H7 (cell line): Measurements from ENCODE around the gene ADSS1. TPM values are rescaled to one million over a fixed set of nuclear protein-coding genes. Genes with fewer than 3 reads are reported as not detected.

Experiments
- DNase-seq: peaks from one replicate; pipeline ENCODE4 v3.0.0; 2012
- H3K27me3 ChIP-seq: 2 replicates; pipeline ENCODE4 v1.6.0; 2011; ENCODE audit warnings: mild to moderate bottlenecking, low read length; ENCODE audit not compliant: control insufficient read depth, insufficient read depth
- H3K36me3 ChIP-seq: replicated peaks from 2 replicates; pipeline ENCODE4 v1.5.1; 2011; ENCODE audit warnings: low read length; ENCODE audit not compliant: control insufficient read depth, insufficient read depth
- H3K4me3 ChIP-seq: 2 replicates; pipeline ENCODE4 v1.5.1; 2011; ENCODE audit warnings: low read depth, mild to moderate bottlenecking, control low read depth, low read length, moderate library complexity; ENCODE audit not compliant: insufficient read depth
- total RNA-seq: library from RNA; depleted of rRNA; stranded (reverse); fragments of >200 nt; shearing (Covaris generic); gene quantifications from 2 replicates; pipeline ENCODE4 v1.2.3, GENCODE V29; 2014

Gene ADSS1
- total RNA-seq, 1 experiment from 2014 or later, result 10.3 TPM

DNA sequence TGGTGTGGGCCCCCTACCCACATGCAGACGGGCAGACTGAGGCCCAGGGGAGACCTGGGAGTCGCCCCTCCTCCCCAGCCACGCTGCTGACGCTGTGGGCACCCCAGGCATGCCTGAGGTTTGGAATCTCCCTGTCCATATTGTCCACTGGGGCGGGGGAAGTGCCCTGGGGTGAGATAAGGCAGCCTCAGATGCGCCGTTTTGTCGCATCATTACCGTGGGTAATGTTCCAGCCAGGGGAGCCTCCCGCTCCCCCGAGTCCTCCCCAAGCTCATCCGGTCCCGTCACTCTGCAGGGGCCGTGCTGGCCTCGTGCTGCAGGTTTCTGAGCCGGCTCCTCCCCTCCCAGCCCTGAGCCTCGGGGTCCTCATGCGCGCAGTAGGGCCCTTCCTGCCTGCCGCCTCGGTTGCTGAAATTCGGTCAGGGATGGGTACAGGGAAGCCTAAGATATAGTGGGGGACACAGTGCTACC lies 23.2 kb upstream of the ADSS1 start:
- DNase-seq, result peak; percentile 81
- no peak overlapping the region for H3K4me3 ChIP-seq
- H3K27me3 ChIP-seq, result no peaks in the 10 kb centered on the region
- H3K36me3 ChIP-seq, result peaks cover 16% of the 10 kb centered on the region

DNA sequence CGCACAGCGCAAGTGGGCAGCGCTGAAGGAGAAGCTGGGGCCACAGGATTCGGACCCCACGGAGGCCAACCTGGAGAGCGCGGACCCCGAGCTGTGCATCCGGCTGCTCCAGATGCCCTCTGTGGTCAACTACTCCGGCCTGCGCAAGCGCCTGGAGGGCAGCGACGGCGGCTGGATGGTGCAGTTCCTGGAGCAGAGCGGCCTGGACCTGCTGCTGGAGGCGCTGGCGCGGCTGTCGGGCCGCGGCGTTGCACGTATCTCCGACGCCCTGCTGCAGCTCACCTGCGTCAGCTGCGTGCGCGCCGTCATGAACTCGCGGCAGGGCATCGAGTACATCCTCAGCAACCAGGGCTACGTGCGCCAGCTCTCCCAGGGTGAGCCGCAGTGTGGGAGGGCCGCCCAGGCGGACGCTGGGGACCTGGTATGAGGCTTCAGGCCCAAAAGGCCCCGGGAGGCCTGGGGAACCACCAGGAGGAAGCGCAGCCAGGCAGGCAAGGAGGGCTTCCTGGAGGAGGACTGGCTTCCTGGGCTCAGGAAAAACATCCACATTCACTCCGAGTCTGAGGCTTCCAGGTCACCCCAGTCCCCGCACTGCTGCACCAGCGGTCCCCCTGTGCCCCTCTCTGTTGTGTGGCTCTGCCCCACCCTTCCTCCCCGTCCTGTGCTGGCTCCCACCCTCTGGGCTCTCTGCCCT lies 22.5 kb upstream of the ADSS1 start:
- Histone ChIP-seq H3K27me3 (no peaks in the 10 kb centered on the region), H3K36me3 (peaks cover 15% of the 10 kb centered on the region)

DNA sequence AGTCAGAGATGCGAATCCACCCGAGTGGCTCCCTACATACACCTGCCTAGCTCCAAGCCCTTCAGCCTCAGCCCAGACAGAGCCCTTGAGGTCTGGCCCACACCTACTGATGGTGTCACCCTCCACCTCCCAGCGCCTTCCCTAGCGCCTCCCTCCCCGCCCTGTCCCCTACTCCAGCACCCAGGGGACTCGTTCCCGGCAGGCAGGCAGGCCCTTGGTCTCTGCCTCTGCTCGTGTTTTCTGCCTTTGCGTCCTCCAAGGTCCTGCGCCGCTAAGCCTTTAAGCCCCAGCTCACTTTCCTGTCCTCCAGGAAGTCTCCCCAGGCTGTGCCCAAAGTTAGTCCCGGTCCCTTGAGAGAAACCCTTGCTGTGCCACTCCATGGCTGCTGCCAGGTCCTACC lies 21.9 kb upstream of the ADSS1 start:
- peaks cover 15% of the 10 kb centered on the region for H3K36me3 ChIP-seq
- DNase-seq, result no peak
- no peaks in the 10 kb centered on the region for H3K27me3 ChIP-seq
- H3K4me3 ChIP-seq, result no peak overlapping the region

More for the DNA sequence above, 22.5 kb upstream of the ADSS1 start:
- no peak overlapping the region for H3K4me3 ChIP-seq
- DNase-seq, result no peak

DNA sequence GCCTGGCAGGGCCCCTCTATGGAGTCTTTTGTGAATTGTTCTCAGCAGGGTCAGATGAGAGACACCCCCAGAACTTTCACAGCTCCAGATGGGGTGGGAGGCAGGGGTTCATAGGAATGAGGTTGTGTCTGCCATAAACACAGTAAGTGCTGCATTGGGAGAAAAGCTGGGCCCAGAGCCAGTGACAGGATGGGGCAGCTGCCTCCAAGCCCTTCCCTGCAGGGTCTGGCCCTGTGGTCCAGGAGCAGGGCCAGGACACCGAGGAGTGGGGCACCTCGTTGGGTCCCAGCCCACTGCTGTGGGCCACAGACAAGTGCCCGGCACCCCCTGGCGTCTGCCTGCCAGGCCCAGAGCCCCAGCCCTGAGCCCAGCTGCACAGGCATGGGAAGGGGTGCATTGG lies 21.4 kb upstream of the ADSS1 start:
- Histone ChIP-seq H3K27me3 (no peaks in the 10 kb centered on the region), H3K4me3 (no peak overlapping the region), H3K36me3 (peaks cover 15% of the 10 kb centered on the region)
- no peak for DNase-seq

DNA sequence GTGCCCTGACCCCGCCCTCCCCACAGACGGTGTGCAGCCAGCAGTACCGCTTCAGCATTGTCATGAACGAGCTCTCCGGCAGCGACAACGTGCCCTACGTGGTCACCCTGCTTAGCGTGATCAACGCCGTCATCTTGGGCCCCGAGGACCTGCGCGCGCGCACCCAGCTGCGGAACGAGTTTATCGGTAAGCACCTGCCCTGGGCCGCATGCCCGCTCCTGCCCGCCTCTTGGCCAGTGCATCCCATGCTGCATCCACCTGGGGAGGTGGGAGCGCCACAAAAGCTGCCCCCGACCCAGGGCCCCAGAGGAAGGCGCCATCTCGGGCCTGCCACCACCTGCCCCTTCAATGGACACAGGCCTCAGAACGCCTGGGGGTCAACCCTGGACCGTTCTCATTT lies 20.8 kb upstream of the ADSS1 start:
- no peaks in the 10 kb centered on the region for H3K27me3 ChIP-seq
- peaks cover 15% of the 10 kb centered on the region for H3K36me3 ChIP-seq
- DNase-seq, result no peak
- H3K4me3 ChIP-seq, result no peak overlapping the region

DNA sequence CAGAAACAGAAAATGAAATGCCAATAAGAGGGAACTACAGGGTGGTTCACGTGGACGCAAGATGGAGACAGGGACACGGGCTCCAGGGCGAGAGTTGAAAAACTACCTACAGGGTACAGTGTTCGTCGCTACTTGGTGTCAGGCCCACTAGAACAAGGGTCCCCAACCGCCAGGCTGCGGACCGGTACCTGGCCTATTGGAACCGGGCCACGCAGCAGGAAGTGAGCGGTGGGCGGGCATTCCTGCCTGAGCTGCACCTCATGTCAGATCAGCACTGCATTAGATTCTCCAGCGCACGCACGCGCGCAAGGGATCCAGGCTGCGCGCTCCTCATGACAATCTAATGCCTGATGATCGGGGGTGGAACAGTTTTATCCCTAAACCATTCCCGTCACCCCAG lies 19.8 kb upstream of the ADSS1 start:
- Histone ChIP-seq H3K27me3 (no peaks in the 10 kb centered on the region), H3K4me3 (no peak overlapping the region), H3K36me3 (peaks cover 15% of the 10 kb centered on the region)
- no peak for DNase-seq

DNA sequence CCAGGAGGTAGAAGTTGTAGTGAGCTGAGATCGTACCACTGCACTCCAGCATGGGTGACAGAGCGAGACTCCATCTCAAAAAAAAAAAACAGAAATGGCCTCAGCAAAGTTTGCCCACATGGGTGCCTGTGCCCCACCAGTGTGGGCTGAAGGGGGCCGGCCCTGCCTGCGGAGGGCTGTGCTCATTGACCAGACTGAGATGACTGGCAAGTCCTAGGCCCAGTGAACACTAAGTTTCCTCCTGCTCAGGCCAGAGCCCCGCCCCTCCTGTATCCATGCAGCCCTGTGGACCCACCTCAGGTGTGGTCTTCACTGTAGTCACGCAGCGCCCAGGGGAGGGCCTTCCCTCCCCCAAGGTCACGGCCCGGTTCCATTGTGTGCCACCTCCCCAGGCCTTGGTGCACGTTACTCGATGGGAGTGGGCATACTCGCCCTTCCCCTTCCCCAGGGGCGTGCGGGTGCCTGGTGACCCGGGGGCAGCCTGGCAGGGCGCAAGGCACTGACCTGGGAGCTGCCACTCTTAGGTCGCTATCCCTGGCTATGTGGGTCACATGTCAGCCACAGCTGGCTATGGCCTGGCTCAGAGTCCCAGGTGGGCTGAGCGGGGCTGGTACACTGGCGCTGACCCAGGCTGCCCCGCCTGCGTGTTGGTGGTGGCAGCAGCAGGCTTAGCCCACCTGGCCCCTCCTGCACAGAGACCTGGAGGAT lies 18.5 kb upstream of the ADSS1 start:
- Histone ChIP-seq H3K27me3 (no peaks in the 10 kb centered on the region), H3K36me3 (peaks cover 17% of the 10 kb centered on the region), H3K4me3 (no peak overlapping the region)
- DNase-seq, result no peak

DNA sequence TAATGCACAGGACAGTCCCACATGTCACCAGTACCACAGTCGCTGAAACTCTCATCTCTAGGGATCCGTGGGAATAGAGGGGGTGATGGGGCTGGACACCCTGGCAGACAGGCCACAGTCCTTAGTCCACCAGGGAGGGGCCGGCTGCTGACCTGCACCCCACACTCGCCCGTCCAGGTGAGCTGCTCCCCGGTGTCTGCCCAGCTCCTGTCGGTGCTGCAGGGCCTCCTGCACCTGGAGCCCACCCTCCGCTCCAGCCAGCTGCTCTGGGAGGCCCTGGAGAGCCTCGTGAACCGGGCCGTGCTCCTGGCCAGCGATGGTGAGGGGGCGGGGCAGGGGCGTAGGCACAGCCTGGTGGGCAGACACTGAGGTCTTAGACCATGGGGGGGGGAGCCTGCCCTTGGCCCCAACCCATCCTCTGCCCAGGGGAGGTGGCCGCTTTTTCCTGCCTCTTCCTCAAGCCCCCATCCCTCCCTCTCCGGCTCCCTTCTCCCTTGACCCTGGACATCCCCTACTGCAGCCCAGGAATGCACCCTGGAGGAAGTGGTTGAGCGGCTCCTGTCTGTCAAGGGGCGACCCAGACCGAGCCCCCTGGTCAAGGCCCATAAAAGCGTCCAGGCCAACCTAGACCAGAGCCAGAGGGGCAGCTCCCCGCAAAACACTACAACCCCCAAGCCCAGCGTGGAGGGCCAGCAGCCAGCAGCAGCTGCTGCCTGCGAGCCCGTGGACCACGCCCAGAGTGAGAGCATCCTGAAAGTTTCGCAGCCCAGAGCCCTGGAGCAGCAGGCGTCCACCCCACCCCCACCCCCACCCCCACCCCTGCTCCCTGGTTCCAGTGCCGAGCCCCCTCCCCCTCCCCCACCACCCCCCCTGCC lies 17.1 kb upstream of the ADSS1 start:
- DNase-seq, result peak; percentile 87
- H3K36me3 ChIP-seq, result peaks cover 18% of the 10 kb centered on the region
- H3K4me3 ChIP-seq, result no peak overlapping the region
- H3K27me3 ChIP-seq, result no peaks in the 10 kb centered on the region

DNA sequence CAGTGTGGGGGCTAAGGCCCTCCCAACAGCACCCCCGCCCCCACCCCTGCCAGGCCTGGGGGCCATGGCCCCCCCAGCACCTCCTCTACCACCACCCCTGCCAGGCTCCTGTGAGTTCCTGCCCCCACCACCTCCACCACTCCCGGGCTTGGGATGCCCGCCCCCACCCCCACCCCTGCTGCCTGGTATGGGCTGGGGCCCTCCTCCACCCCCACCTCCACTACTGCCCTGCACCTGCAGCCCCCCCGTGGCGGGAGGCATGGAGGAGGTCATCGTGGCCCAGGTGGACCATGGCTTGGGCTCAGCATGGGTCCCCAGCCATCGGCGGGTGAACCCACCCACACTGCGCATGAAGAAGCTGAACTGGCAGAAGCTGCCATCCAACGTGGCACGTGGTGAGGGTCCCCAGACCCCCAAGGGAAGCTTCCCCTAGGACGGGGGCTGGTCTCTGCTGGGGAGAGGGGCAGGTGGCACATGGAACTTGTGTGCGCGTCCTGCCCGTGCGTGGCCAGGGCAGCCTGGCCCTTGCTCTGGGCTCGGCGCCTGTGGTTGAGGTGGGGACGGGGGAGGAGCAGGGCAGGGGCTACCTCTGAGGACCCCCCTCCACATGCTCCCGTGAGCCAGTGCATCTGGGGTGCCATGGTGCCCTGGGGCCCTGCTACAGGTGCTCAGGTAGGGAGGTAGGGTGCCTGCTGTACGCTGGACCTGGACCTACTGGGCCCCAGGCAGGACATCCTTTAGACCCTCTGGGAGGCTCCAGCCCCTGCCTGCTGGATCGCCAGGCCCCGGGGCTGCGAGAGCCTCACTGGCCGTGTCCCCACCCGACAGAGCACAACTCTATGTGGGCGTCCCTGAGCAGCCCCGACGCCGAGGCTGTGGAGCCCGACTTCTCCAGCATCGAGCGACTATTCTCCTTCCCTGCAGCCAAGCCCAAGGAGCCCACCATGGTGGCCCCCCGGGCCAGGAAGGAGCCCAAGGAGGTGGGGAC lies 16.1 kb upstream of the ADSS1 start:
- peaks cover 16% of the 10 kb centered on the region for H3K36me3 ChIP-seq
- peak; percentile 83 for DNase-seq
- H3K27me3 ChIP-seq, result no peaks in the 10 kb centered on the region
- no peak overlapping the region for H3K4me3 ChIP-seq

DNA sequence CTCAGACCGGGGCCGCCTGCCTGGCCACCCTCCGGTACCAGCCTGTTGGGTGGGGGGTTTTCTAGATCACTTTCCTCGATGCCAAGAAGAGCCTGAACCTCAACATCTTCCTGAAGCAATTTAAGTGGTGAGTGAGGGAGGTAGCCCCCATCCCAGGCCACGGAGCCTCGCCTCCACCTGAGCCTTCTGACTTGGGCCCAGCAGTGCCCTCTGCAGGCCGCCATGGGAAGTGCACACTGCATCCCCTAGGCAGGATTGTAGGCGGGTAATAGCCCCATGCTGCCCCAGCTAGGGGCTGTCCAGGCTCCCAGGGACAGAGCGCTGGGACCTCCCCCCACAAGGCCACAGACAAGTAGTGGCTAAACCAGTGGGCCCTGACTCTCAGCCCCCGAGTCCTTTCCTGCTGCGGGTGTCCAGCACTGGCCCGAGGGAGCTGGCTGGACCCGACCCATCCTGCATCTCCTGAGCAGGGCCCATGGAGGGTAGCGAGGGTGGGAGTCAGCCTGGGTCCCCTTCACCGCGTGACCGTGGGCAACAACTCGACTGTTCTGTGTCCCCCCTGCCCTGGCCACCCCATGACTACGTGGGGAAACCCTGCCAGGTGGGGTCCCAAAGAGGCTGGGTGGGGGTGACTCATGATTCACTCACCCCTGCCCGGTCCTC lies 15.3 kb upstream of the ADSS1 start:
- no peak overlapping the region for H3K4me3 ChIP-seq
- H3K36me3 ChIP-seq, result peaks cover 13% of the 10 kb centered on the region
- no peaks in the 10 kb centered on the region for H3K27me3 ChIP-seq
- DNase-seq, result peak; percentile 100

DNA sequence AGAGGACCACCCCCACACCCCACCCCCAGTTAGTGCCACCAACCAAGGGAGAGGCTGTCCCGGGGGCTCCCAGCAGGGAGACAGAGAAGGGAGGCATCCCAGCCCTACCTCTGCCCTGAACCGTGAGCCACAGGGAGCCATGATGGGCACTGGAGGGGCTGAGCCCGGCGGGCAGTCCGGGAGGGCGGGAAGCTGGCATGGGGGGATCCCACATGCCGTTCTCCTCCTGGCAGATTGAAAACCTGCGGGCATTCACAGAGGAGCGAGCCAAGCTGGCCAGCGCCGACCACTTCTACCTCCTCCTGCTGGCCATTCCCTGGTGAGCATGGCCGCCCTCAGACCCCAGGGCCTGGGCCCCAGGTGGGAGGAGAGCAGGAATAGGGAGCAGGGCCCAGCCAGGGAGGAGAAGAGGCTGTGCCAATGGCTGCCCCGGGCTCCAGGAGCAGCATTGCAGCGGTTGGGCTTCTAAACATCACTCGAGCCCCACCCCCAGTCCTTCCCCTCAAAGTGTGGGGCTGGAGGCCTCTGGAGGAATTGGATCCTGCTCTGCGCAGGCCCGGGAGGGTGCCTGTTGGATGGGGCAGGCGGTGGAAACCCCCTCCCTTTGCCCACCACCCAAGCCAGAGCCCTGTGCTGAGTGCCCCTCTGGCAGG lies 14.5 kb upstream of the ADSS1 start:
- DNase-seq, result no peak
- peaks cover 12% of the 10 kb centered on the region for H3K36me3 ChIP-seq

DNA sequence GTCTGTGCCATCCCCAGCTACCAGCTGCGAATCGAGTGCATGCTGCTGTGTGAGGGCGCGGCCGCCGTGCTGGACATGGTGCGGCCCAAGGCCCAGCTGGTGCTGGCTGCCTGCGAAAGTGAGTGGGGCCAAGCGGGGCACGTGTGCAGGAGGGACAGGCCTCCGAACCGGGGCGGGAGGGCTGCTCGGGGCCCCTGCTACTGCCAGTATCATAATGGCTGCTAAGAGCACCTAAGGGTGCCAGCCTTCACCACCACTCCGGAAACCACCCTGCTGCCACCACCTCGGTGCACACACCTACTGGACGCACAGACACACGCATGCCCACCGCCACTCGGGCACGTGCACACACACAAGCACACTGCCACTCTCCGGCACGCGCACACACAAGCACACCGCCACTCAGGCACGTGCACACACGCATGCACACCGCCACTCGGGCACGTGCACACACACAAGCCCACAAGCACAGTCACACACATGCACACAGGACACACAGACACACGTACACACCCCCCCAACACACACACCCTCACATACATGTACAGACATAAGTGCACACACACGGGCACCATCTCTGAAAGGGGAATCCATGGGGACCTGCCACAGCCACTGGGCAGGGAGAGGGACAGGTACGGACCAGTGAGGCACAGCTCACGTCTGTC lies 13.8 kb upstream of the ADSS1 start:
- no peak for DNase-seq
- no peaks in the 10 kb centered on the region for H3K27me3 ChIP-seq
- peaks cover 8% of the 10 kb centered on the region for H3K36me3 ChIP-seq
- H3K4me3 ChIP-seq, result no peak overlapping the region

More for the DNA sequence above, 14.5 kb upstream of the ADSS1 start:
- no peaks in the 10 kb centered on the region for H3K27me3 ChIP-seq
- no peak overlapping the region for H3K4me3 ChIP-seq
